Stimulated activated naive CD8-positive, alpha-beta T cell treated with anti-CD3 and anti-CD28 coated beads, Interleukin-15, Interleukin-2, amounts not matched to agents 100 ng/mL and 50 ng/mL, for 24 hours (primary cell): Measurements from ENCODE around the gene SPDYE1.
"Not testable (repeated sequence)": the region's sequence is repeated elsewhere in the genome, so short reads cannot be mapped to it uniquely, and the experiment has no call there.

Experiments used
- H3K27ac Mint-ChIP-seq: one replicate; pipeline ENCODE4 v1.8.0; 2021; ENCODE audit warnings: mild to moderate bottlenecking, mixed read lengths
- H3K27me3 Mint-ChIP-seq: one replicate; pipeline ENCODE4 v1.8.0; 2021; ENCODE audit warnings: mixed read lengths
- H3K36me3 Mint-ChIP-seq: one replicate; pipeline ENCODE4 v1.8.0; 2021; ENCODE audit warnings: low read depth, mixed read lengths
- H3K4me1 Mint-ChIP-seq: one replicate; pipeline ENCODE4 v1.8.0; 2021; ENCODE audit warnings: low read depth, mixed read lengths
- H3K4me3 Mint-ChIP-seq: one replicate; pipeline ENCODE4 v1.8.0; 2021; ENCODE audit warnings: mild to moderate bottlenecking, mixed read lengths
- H3K9me3 Mint-ChIP-seq: one replicate; pipeline ENCODE4 v1.8.0; 2021; ENCODE audit warnings: mixed read lengths

SPDYE1 gene

DNA sequence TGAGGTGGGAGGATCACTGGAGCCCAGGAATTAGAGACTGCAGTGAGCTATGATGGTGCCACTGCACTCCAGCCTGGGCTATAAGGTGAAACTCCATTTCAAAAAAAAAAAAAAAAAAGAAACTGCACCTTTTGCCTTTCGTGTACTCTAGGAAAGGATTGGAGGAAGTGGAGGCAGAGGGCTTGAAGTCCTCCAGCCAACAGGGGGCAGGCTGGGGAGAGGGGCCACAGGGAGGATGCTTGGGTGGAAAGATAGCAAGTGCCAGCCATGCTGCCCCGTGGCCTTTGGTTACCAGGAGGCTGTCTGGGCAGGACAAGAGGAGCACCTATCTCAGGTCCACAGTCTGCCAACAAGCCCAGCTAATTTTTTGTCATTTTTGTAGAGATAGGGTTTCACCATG, 14.0 kb upstream of the SPDYE1 start:
- not testable (repeated sequence) for H3K9me3 Mint-ChIP-seq, H3K4me3 Mint-ChIP-seq, H3K27ac Mint-ChIP-seq, H3K4me1 Mint-ChIP-seq, H3K27me3 Mint-ChIP-seq, H3K36me3 Mint-ChIP-seq

DNA sequence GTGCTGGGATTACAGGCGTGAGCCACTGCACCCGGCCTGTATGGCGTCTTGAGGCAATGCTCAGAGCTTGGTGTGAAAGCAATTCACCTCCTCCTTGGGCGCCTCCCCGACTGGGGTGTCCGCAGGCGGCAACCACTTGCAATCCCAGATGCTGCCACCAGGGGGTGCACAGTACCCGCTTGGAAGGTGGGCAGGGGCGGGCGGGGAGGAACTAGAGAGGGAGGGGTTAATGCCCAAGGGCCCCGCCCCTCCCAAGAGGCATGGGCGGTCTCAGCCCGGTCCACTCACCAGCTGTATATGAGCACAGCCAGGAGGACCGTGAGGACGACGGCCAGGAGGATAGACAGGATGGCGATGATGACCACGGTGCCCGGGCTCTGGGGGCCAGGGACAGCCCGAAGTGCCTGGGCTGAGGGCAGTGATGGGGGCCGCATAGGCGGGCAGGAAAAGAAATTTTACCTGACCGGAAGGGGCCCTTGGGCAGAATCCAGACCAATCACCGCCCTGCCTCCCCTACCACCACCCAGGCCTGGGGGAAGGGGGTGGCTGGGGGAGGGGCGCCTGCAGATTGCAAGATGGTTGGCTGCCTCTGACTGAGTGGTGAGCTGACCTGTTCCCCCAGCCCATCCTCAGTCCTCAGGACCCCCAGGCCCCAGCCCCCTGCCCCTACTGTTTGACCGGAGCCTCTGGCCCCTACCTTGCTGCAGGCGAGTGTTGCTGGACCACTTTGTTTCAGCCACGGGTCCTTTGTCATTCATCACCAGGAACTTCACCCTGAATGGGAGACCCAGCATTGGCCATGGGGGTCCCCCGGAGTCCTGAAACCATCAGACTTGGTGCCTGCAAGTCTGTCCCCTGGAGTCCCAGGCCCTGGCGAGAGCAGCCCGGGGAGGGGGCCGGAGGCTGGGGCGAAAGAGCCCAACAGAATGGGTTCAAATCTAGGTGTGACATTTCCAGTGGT, 11.5 kb upstream of the SPDYE1 start:
- H3K27me3 Mint-ChIP-seq, H3K36me3 Mint-ChIP-seq, H3K27ac Mint-ChIP-seq, H3K4me1 Mint-ChIP-seq, H3K9me3 Mint-ChIP-seq: not testable (repeated sequence)
- peak overlapping the region; percentile 41 for H3K4me3 Mint-ChIP-seq

DNA sequence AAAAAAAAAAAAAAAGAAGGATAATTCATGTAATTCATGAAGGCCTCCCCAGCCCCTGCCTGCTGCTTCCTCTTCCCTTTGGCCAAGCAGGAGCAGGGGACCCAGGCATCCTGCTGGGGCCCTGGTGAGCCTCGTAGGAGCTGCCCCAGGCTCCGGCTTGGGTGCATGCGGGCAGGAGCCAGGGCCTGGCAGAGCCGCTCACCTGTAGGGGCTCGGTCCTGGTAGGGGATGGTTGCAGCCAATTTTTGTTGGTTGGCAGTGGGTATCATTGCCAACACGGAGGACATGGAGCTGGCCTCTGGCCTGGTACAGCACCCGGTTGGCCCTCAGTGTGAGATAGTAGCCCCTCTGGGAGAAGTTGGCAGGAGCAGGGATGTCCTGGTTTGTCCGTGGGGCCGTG, 10.2 kb upstream of the SPDYE1 start:
- not testable (repeated sequence) for H3K27me3 Mint-ChIP-seq, H3K9me3 Mint-ChIP-seq, H3K4me3 Mint-ChIP-seq, H3K36me3 Mint-ChIP-seq, H3K4me1 Mint-ChIP-seq, H3K27ac Mint-ChIP-seq

DNA sequence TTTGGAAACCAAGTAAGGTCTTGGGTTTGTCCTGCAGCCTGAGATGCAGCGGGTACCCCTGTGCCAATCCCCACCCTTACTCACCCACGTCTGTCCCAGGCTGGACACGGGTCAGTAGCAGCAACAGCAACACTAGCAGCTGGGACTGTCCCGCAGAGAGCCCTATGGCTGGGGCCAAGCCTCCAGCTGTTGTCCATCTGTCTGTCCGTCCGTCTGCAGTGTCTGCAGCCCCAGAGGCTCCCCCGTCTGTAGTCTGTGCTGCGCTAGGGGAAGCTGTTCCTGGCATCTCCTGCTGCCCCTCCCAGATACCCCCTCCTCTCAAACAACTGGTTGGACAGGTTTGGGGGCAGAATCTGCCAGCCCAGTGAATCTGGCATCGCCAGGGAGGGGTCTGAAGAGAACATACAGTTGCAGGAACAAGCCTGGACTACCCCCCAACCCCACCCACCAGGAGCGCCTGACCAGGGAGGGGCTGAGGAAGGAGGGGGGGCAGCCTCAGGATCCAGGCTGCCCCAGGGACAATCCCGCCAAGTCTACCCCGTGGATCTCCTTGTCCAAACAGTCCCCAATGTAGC, 7.6 kb upstream of the SPDYE1 start:
- not testable (repeated sequence) for H3K27me3 Mint-ChIP-seq

DNA sequence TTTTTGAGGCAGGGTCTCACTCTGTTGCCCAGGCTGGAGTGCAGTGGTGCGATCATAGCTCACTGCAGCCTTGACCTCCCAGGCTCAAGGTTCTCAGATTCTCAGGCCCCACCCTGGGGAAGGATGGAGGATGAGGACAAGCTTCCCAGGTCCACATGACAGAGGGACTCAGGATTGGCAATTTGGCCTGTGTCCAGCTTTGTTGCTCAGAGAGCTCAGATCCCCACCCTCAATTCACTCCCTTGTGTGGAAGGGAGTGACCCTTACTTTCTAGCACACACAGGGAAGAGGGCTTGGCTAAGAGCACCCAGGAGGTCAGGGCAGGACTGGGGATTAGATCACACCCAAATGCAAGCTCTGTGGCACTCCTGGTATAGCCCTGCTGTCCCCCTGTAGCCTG, 6.9 kb upstream of the SPDYE1 start:
- not testable (repeated sequence) for H3K27ac Mint-ChIP-seq, H3K27me3 Mint-ChIP-seq, H3K36me3 Mint-ChIP-seq, H3K4me1 Mint-ChIP-seq, H3K4me3 Mint-ChIP-seq, H3K9me3 Mint-ChIP-seq

More for the DNA sequence above, 7.6 kb upstream of the SPDYE1 start:
- H3K36me3 Mint-ChIP-seq, H3K4me1 Mint-ChIP-seq, H3K4me3 Mint-ChIP-seq, H3K9me3 Mint-ChIP-seq, H3K27ac Mint-ChIP-seq: not testable (repeated sequence)

DNA sequence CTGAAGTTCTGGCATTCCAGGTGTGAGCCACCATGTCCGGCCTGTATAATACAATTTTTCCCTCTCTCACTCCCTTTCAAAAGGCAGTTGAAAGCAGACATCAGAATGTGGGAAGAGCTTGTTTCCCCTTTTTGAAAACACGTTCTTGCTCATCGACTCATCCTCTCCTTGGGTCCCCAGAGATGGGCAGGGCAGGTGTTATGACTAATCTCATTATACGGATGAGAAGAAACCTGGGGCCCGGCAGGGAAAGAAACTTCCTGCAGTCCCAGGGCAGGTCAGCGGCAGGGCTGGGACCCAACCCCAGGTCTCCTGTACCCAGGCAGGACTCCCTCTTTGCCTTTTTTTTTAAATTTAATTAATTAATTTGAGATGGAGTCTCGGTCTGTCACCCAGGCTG, 4.8 kb upstream of the SPDYE1 start:
- not testable (repeated sequence) for H3K4me1 Mint-ChIP-seq, H3K9me3 Mint-ChIP-seq, H3K36me3 Mint-ChIP-seq, H3K27ac Mint-ChIP-seq, H3K4me3 Mint-ChIP-seq, H3K27me3 Mint-ChIP-seq

DNA sequence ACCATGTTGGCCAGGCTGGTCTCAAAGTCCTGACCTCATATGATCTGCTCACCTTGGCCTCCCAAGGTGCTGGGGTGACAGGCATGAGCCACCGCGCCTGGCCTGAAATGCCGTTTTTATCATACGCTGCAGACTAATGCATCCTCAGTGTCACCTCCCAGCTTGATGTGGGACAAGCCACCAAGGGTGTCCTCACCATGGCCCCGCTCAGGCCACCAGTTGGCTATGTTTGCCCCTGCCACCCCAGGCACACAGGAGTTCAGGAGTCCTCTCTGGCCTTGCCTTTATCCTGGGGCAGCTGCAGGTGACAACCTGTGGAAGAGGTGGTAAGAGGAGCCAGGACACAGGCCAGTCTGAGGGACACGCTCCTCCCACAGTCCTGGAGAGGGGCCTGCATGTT, 3.0 kb upstream of the SPDYE1 start:
- not testable (repeated sequence) for H3K4me3 Mint-ChIP-seq, H3K36me3 Mint-ChIP-seq, H3K27ac Mint-ChIP-seq, H3K9me3 Mint-ChIP-seq, H3K4me1 Mint-ChIP-seq, H3K27me3 Mint-ChIP-seq

DNA sequence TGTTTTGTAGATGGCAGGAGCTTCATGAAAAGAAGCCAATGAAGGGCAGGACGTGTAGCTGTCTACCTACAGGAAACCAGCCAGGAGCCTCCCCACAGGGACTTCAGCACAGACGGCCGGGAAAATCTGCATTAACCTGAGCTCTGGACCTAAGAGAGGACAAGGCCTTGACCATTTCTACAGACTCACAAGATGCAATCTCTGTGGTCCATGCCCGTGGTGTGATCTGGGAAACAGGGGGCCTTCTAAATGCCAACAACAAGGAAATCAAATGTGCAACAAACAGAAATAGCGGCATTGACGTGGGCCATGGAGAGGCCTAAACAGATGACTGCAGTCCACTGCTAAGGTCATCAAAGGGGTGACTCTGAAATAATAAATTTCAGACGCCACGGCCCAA, 14.4 kb downstream of the SPDYE1 start:
- not testable (repeated sequence) for H3K9me3 Mint-ChIP-seq, H3K27ac Mint-ChIP-seq, H3K4me3 Mint-ChIP-seq, H3K4me1 Mint-ChIP-seq, H3K36me3 Mint-ChIP-seq, H3K27me3 Mint-ChIP-seq

DNA sequence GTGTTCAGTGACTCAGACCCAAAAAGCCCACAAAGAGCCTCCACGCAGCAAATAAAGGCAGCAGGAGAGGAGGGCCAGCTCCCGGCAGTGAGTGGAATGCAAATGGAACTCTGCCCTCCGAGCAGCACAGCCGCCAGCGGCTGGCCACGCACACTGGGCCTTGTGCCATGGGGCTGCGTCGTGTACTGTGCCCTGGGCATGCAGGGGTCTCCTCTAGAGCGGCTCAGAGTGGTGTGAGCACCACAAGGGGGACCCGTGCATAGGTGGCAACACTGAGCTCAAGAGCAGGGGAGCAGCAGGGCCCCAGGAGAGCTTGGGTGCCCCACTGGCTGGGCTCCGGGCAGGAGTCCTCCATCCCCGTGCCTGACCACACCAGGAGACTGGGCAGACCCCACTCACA, 17.4 kb downstream of the SPDYE1 start:
- H3K4me3 Mint-ChIP-seq, H3K9me3 Mint-ChIP-seq, H3K27me3 Mint-ChIP-seq, H3K27ac Mint-ChIP-seq, H3K36me3 Mint-ChIP-seq, H3K4me1 Mint-ChIP-seq: not testable (repeated sequence)

DNA sequence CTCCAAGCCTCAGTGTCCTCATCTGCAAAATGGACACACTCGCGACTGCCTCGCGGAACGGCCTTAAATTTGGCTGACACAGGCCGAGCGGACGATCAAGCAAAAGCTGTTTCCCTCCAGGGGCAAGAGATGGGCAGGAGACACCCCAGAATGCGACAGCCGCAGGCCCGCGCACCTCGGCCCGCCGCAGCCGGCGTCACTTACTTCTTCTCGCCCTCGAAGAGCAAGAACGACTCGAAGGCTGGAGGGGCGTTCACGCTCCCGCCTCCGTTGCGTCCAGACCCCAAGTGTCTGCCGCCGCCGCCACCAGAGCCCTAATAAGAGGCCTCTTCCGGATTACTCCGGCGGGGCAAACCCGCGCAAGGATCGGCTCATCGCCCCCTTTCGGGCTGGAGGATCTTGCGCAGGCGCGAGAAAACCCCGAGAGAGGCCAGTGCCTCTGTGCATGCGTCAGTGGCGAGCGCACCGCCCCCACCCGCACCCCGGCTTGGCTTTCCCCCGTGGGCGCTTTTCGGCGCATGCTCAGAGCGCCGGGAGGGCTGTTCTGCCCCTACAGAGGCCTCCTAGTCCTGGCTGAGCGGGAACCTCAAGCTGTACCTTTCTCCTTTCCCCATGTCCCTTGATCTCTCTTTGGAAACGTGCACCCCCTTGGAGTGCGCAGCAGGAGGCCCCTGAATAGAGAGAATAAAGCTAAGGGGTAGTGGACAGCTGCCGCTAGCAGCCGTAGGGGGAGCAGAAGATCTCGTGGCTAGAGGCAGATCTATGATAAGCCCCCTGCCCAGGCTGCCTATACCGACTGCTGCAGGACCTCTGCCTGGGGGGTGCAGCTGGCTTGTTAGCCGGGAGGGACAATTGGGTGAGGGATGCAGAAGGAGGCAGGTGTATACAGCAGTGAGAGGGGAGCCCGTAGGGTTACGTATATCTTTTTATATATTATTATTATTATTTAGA, 21.4 kb downstream of the SPDYE1 start:
- Mint-ChIP-seq H3K4me1 (peaks cover 25% of the 10 kb centered on the region), H3K4me3 (peak overlapping the region; percentile 87), H3K27ac (peak overlapping the region; percentile 72)
- not testable (repeated sequence) for H3K9me3 Mint-ChIP-seq, H3K27me3 Mint-ChIP-seq, H3K36me3 Mint-ChIP-seq

DNA sequence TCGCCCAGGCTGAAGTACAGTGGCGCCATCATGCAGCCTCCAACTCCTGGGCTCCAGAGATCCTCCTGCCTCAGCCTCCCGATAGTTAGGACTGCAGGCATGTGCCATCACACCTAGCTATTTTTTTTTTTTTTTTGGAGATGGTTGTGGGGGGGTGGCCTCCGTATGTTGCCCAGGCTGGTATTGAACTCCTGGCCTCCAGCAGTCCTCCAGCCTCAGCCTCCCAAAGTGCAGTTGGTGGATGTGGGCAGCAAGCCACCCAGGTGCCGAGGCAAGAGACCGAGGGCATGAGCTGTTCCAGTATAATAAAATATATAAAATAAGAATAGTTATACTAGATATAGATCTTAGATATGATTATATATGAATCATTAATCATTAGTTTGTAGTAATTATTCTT, 22.1 kb downstream of the SPDYE1 start:
- not testable (repeated sequence) for H3K36me3 Mint-ChIP-seq, H3K9me3 Mint-ChIP-seq, H3K27ac Mint-ChIP-seq, H3K27me3 Mint-ChIP-seq, H3K4me3 Mint-ChIP-seq
- peaks cover 25% of the 10 kb centered on the region for H3K4me1 Mint-ChIP-seq

DNA sequence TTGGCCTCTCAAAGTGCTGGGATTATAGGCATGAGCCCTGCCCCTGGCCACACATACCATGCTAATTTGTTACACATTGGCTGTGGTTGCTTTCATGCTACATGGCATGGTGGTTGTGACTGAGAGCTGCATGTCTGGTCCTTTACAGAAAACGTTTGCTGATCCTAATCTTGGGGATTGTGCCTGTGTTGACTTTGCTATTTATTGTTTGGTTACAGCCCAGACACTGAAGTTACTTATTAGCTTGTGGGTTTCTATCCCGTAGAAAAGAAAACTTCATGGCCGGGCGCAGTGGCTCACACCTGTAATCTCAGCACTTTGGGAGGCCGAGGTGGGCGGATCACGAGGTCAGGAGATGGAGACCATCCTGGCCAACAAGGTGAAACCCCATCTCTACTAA, 24.4 kb downstream of the SPDYE1 start:
- peaks cover 25% of the 10 kb centered on the region for H3K4me1 Mint-ChIP-seq
- not testable (repeated sequence) for H3K27ac Mint-ChIP-seq, H3K36me3 Mint-ChIP-seq, H3K27me3 Mint-ChIP-seq, H3K4me3 Mint-ChIP-seq, H3K9me3 Mint-ChIP-seq

DNA sequence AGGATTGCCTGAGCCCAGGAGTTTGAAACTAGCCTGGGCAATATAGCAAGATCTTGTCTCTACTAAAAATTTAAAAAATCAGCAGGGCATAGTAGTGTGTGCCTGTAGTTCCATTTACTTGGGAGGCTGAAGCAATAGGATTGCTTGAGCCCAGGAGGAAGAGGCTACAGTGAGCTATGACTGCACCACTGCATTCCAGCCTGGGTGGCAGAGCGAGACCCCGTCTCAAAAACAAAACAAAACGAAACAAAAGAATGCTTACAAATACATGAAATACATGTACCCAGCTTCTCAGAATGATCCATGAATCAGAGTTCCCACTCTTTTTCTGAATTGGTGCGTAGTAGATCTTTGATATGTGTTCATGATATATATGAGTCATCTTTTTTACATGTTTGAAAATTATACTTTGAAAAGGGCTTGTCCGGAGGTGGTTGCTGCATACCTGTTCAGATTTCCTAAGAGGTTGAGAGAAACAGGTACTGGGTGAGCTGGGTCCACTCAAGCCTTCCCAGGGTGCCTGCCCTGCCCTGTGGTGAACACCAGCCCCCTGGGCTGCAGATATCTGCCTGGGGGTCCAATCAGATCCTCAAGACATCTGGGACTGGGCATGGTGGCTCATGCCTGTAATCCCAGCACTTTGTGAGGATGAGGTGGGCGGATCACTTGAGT, 25.2 kb downstream of the SPDYE1 start:
- H3K27ac Mint-ChIP-seq: peak overlapping the region; percentile 88
- peak overlapping the region; percentile 37 for H3K4me3 Mint-ChIP-seq
- H3K36me3 Mint-ChIP-seq, H3K9me3 Mint-ChIP-seq, H3K27me3 Mint-ChIP-seq: not testable (repeated sequence)
- peaks cover 21% of the 10 kb centered on the region for H3K4me1 Mint-ChIP-seq

DNA sequence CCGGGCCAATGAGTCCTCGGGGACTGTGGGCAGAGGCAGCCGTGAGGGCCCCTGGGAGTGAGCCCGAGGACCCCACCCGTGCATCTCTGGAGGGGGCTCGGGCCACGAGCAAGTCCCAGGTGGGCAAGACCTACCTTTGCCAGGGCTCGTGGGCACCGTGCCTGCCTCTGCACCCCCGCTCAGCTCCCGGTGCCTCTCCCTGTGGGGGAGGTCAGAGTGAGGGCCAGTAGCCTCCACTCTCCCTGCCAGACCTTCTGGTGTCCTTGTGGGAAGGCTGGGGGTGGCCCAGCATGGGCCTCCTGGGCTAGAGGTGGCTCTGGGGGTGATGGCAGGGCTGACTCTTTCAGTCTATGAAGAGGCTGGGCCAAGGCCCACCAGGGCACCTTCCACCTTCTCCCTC, 31.7 kb downstream of the SPDYE1 start:
- H3K36me3 Mint-ChIP-seq, H3K9me3 Mint-ChIP-seq, H3K4me3 Mint-ChIP-seq: not testable (repeated sequence)

DNA sequence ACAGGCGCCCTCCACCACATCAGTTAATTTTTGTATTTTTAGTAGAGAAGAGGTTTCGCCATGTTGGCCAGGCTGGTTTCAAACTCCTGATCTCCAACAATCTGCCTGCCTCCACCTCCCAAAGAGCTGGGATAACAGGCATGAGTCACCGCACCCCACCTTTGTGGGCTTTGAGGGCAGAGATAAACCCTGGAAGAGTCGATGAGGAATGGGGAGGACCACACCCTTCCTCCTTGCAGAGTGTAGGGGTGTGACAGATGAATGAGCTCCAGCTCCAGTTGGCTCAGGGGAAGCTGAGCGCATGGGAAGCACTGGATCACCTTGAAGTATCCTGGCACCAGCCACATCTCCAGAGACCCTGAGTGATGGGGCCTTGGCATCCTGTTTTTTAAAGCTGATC, 32.3 kb downstream of the SPDYE1 start:
- H3K36me3 Mint-ChIP-seq, H3K4me3 Mint-ChIP-seq, H3K9me3 Mint-ChIP-seq, H3K27me3 Mint-ChIP-seq, H3K27ac Mint-ChIP-seq, H3K4me1 Mint-ChIP-seq: not testable (repeated sequence)

More for the DNA sequence above, 31.7 kb downstream of the SPDYE1 start:
- H3K27ac Mint-ChIP-seq, H3K4me1 Mint-ChIP-seq, H3K27me3 Mint-ChIP-seq: not testable (repeated sequence)
